HG03565 (cell line): ENCODE results near the gene TNNT2.

Experiments
- ATAC-seq: cut with Tn5 transposase; IDR thresholded peaks from one replicate; pipeline ENCODE4 v1.9.1; 2021; ENCODE audit warnings: mild to moderate bottlenecking, moderate library complexity; ENCODE audit not compliant: unreplicated experiment

Gene TNNT2

GRCh38 chr1:201379733-201380242 is 2.3 kb upstream of the TNNT2 start:
- no peak for ATAC-seq

GRCh38 chr1:201378804-201379203 is 1.3 kb upstream of the TNNT2 start:
- no peak for ATAC-seq

- ATAC-seq: no peak
These were observed 761 bp downstream of the TNNT2 start for GRCh38 chr1:201376464-201377374.

- ATAC-seq: no peak
These were observed 1.4 kb downstream of the TNNT2 start for GRCh38 chr1:201376107-201376463.

- ATAC-seq: no peak
These were observed 2.3 kb downstream of the TNNT2 start for GRCh38 chr1:201375169-201375568.

GRCh38 chr1:201374364-201374763 is 3.1 kb downstream of the TNNT2 start:
- no peak for ATAC-seq

- no peak for ATAC-seq
These were observed 5.7 kb downstream of the TNNT2 start for GRCh38 chr1:201371792-201372191.

- no peak for ATAC-seq
These were observed 6.2 kb downstream of the TNNT2 start for GRCh38 chr1:201371276-201371675.

- no peak for ATAC-seq
These were observed 7.0 kb downstream of the TNNT2 start for GRCh38 chr1:201370500-201370899.

GRCh38 chr1:201369209-201369608 is 8.3 kb downstream of the TNNT2 start:
- no peak for ATAC-seq

- ATAC-seq: no peak
These were observed 10.8 kb downstream of the TNNT2 start for GRCh38 chr1:201366696-201367095.

- no peak for ATAC-seq
These were observed 12.2 kb downstream of the TNNT2 start for GRCh38 chr1:201365251-201365650.

- ATAC-seq: no peak
These were observed 12.7 kb downstream of the TNNT2 start for GRCh38 chr1:201364808-201365105.

- no peak for ATAC-seq
These were observed 14.0 kb downstream of the TNNT2 start for GRCh38 chr1:201363467-201363866.

GRCh38 chr1:201362906-201363305 is 14.6 kb downstream of the TNNT2 start:
- ATAC-seq: no peak

GRCh38 chr1:201361652-201362504 is 15.6 kb downstream of the TNNT2 start:
- no peak for ATAC-seq

- no peak for ATAC-seq
These were observed 16.4 kb downstream of the TNNT2 start for GRCh38 chr1:201360901-201361651.

- no peak for ATAC-seq
These were observed 17.0 kb downstream of the TNNT2 start for GRCh38 chr1:201360486-201360885.

GRCh38 chr1:201359873-201360210 is 17.6 kb downstream of the TNNT2 start:
- ATAC-seq: no peak

- ATAC-seq: no peak
These were observed 18.2 kb downstream of the TNNT2 start for GRCh38 chr1:201359031-201359872.
